Measurements from ENCODE around the gene PPIA.

Gene PPIA

GRCh38 chr7:44755698-44756627, 40.5 kb upstream of the PPIA start:
- H3K4me3 ChIP-seq (ENCODE audit: low read length in 2 of 2), result peak overlapping the region in 1 of 2 donors; percentile 35
- no peaks in the 10 kb centered on the region for H3K27me3 ChIP-seq (ENCODE audit: control insufficient read depth in 1 of 2, insufficient read depth in 2 of 2, low read length in 2 of 2)
- H3K36me3 ChIP-seq (ENCODE audit: control insufficient read depth in 2 of 2, insufficient read depth in 2 of 2, low read length in 2 of 2), result peaks cover 16 to 21% of the 10 kb centered on the region in 2 donors
- peak overlapping the region; percentile 37 for H3K27ac ChIP-seq (ENCODE audit: low read length)
- H3K9me3 ChIP-seq (ENCODE audit: control insufficient read depth in 2 of 2, low read length in 2 of 2), result no peaks in the 10 kb centered on the region
- peak overlapping the region; percentile 42 to 47 for H3K9ac ChIP-seq (ENCODE audit: low read length in 2 of 2)
- H3K4me1 ChIP-seq (ENCODE audit: control insufficient read depth, insufficient read depth, low read length), result peaks cover 36% of the 10 kb centered on the region

DNA sequence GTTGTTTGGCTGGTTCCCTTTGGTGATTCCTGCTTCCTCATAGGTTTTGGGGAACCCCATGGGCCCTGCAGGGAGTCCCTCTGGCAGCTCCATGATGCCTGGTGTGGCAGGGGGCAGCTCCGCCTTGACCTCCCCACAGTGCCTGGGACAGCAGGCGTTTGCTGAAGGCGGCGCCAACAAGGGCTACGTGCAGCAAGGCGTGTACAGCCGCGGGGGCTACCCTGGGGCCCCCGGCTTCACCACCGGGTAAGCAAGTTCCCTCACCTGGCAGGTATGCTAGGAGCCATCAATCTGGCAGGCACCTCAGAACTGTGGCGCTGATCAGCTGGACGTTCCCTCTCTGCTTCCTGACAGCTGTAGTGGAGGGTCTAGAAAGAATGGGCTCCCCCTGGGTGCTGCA, 39.6 kb upstream of the PPIA start:
- Histone ChIP-seq H3K36me3 (ENCODE audit: control insufficient read depth in 2 of 2, insufficient read depth in 2 of 2, low read length in 2 of 2) (peaks cover 16 to 25% of the 10 kb centered on the region in 2 donors), H3K27me3 (ENCODE audit: control insufficient read depth in 1 of 2, insufficient read depth in 2 of 2, low read length in 2 of 2) (no peaks in the 10 kb centered on the region), H3K4me1 (ENCODE audit: control insufficient read depth, insufficient read depth, low read length) (peaks cover 32% of the 10 kb centered on the region), H3K4me3 (ENCODE audit: low read length in 2 of 2) (peak overlapping the region in 1 of 2 donors; percentile 15), H3K9me3 (ENCODE audit: control insufficient read depth in 2 of 2, low read length in 2 of 2) (no peaks in the 10 kb centered on the region), H3K27ac (ENCODE audit: low read length) (no peak overlapping the region), H3K9ac (ENCODE audit: low read length in 2 of 2) (no peak overlapping the region)

DNA sequence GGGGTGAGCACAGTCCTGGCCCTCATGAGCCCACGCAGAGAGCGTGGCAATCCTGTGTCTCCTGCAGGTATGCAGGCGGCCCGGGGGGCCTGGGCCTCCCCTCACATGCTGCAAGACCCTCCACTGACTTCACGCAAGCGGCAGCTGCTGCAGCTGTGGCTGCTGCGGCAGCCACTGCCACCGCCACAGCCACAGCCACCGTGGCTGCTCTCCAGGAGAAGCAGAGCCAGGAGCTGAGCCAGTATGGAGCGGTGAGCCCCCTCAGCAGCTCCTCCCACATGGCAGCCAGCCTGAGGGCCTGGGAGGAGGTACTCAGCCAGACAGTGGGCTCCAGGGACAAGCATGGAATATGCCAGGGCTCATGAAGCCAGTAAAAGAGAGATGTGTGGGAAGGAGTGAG, 39.2 kb upstream of the PPIA start:
- no peak overlapping the region for H3K9ac ChIP-seq (ENCODE audit: low read length in 2 of 2)
- H3K27ac ChIP-seq (ENCODE audit: low read length), result no peak overlapping the region
- H3K27me3 ChIP-seq (ENCODE audit: control insufficient read depth in 1 of 2, insufficient read depth in 2 of 2, low read length in 2 of 2), result no peaks in the 10 kb centered on the region
- peaks cover 16 to 26% of the 10 kb centered on the region in 2 donors for H3K36me3 ChIP-seq (ENCODE audit: control insufficient read depth in 2 of 2, insufficient read depth in 2 of 2, low read length in 2 of 2)
- peaks cover 36% of the 10 kb centered on the region for H3K4me1 ChIP-seq (ENCODE audit: control insufficient read depth, insufficient read depth, low read length)
- H3K9me3 ChIP-seq (ENCODE audit: control insufficient read depth in 2 of 2, low read length in 2 of 2), result no peaks in the 10 kb centered on the region
- peak overlapping the region in 1 of 2 donors; percentile 15 for H3K4me3 ChIP-seq (ENCODE audit: low read length in 2 of 2)

GRCh38 chr7:44757739-44758138, 38.7 kb upstream of the PPIA start:
- peaks cover 17 to 28% of the 10 kb centered on the region in 2 donors for H3K36me3 ChIP-seq (ENCODE audit: control insufficient read depth in 2 of 2, insufficient read depth in 2 of 2, low read length in 2 of 2)
- no peaks in the 10 kb centered on the region for H3K9me3 ChIP-seq (ENCODE audit: control insufficient read depth in 2 of 2, low read length in 2 of 2)
- H3K4me3 ChIP-seq (ENCODE audit: low read length in 2 of 2), result no peak overlapping the region
- no peaks in the 10 kb centered on the region for H3K27me3 ChIP-seq (ENCODE audit: control insufficient read depth in 1 of 2, insufficient read depth in 2 of 2, low read length in 2 of 2)
- peaks cover 40% of the 10 kb centered on the region for H3K4me1 ChIP-seq (ENCODE audit: control insufficient read depth, insufficient read depth, low read length)
- no peak overlapping the region for H3K27ac ChIP-seq (ENCODE audit: low read length)
- no peak overlapping the region for H3K9ac ChIP-seq (ENCODE audit: low read length in 2 of 2)

GRCh38 chr7:44759246-44759645, 37.2 kb upstream of the PPIA start:
- peaks cover 26 to 41% of the 10 kb centered on the region in 2 donors for H3K36me3 ChIP-seq (ENCODE audit: control insufficient read depth in 2 of 2, insufficient read depth in 2 of 2, low read length in 2 of 2)
- H3K27ac ChIP-seq (ENCODE audit: low read length), result no peak overlapping the region
- H3K4me1 ChIP-seq (ENCODE audit: control insufficient read depth, insufficient read depth, low read length), result peaks cover 38% of the 10 kb centered on the region

GRCh38 chr7:44760034-44760580, 36.4 kb upstream of the PPIA start:
- H3K27me3 ChIP-seq (ENCODE audit: control insufficient read depth in 1 of 2, insufficient read depth in 2 of 2, low read length in 2 of 2), result no peaks in the 10 kb centered on the region
- no peaks in the 10 kb centered on the region for H3K9me3 ChIP-seq (ENCODE audit: control insufficient read depth in 2 of 2, low read length in 2 of 2)
- peaks cover 33% of the 10 kb centered on the region for H3K4me1 ChIP-seq (ENCODE audit: control insufficient read depth, insufficient read depth, low read length)
- H3K4me3 ChIP-seq (ENCODE audit: low read length in 2 of 2), result no peak overlapping the region
- no peak overlapping the region for H3K9ac ChIP-seq (ENCODE audit: low read length in 2 of 2)
- peaks cover 35 to 48% of the 10 kb centered on the region in 2 donors for H3K36me3 ChIP-seq (ENCODE audit: control insufficient read depth in 2 of 2, insufficient read depth in 2 of 2, low read length in 2 of 2)
- no peak overlapping the region for H3K27ac ChIP-seq (ENCODE audit: low read length)

More at GRCh38 chr7:44759246-44759645, 37.2 kb upstream of the PPIA start:
- Histone ChIP-seq H3K9me3 (ENCODE audit: control insufficient read depth in 2 of 2, low read length in 2 of 2) (no peaks in the 10 kb centered on the region), H3K9ac (ENCODE audit: low read length in 2 of 2) (no peak overlapping the region), H3K4me3 (ENCODE audit: low read length in 2 of 2) (no peak overlapping the region), H3K27me3 (ENCODE audit: control insufficient read depth in 1 of 2, insufficient read depth in 2 of 2, low read length in 2 of 2) (no peaks in the 10 kb centered on the region)

DNA sequence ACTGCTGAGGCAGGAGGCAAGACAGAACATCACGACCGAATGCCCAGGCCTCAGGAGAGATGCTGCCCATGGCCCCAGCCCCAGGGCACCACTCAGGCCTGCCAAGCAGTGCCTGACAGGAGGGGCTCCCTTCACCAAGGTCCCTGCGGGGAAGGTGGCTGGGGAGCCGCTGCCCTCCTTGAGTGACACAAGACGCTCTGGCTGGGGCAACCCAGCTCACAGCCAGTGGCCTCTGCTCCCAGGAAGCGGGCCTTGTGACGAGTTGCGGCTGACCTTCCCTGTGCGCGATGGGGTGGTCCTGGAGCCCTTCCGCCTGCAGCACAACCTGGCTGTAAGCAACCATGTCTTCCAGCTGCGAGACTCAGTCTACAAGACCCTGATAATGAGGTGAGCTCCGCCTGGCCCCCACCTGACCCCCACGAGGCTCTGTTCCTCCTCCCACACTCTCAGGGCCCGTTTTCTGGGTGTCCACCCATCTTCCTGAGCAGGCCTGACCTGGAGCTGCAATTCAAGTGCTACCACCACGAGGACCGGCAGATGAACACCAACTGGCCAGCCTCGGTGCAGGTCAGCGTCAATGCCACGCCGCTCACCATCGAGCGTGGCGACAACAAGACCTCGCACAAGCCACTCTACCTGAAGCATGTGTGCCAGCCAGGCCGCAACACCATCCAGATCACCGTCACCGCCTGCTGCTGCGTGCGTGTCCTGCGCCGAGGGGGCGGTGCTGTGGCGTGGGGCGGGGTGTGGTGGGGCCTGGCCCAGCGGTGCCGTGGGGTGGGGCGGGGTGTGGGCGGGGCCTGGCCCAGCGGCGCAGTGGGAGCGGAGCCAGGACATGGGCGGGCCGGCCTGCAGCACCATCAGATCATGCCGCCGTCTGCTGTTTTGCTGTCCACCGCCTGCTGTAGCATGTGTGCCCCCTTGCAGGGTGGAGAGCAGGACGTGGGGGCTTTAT, 35.0 kb upstream of the PPIA start:
- Histone ChIP-seq H3K4me3 (ENCODE audit: low read length in 2 of 2) (peak overlapping the region in 1 of 2 donors; percentile 35), H3K9me3 (ENCODE audit: control insufficient read depth in 2 of 2, low read length in 2 of 2) (no peaks in the 10 kb centered on the region), H3K27ac (ENCODE audit: low read length) (peak overlapping the region; percentile 41), H3K4me1 (ENCODE audit: control insufficient read depth, insufficient read depth, low read length) (peaks cover 19% of the 10 kb centered on the region), H3K9ac (ENCODE audit: low read length in 2 of 2) (no peak overlapping the region), H3K36me3 (ENCODE audit: control insufficient read depth in 2 of 2, insufficient read depth in 2 of 2, low read length in 2 of 2) (peaks cover 46 to 54% of the 10 kb centered on the region in 2 donors), H3K27me3 (ENCODE audit: control insufficient read depth in 1 of 2, insufficient read depth in 2 of 2, low read length in 2 of 2) (no peaks in the 10 kb centered on the region)

GRCh38 chr7:44762300-44762699, 34.2 kb upstream of the PPIA start:
- Histone ChIP-seq H3K9me3 (ENCODE audit: control insufficient read depth in 2 of 2, low read length in 2 of 2) (no peaks in the 10 kb centered on the region), H3K4me3 (ENCODE audit: low read length in 2 of 2) (peak overlapping the region in 1 of 2 donors; percentile 8), H3K4me1 (ENCODE audit: control insufficient read depth, insufficient read depth, low read length) (peaks cover 14% of the 10 kb centered on the region), H3K27ac (ENCODE audit: low read length) (peak overlapping the region; percentile 31), H3K9ac (ENCODE audit: low read length in 2 of 2) (no peak overlapping the region), H3K36me3 (ENCODE audit: control insufficient read depth in 2 of 2, insufficient read depth in 2 of 2, low read length in 2 of 2) (peaks cover 48 to 59% of the 10 kb centered on the region in 2 donors), H3K27me3 (ENCODE audit: control insufficient read depth in 1 of 2, insufficient read depth in 2 of 2, low read length in 2 of 2) (no peaks in the 10 kb centered on the region)

GRCh38 chr7:44762726-44763522, 33.6 kb upstream of the PPIA start:
- Histone ChIP-seq H3K4me3 (ENCODE audit: low read length in 2 of 2) (no peak overlapping the region), H3K36me3 (ENCODE audit: control insufficient read depth in 2 of 2, insufficient read depth in 2 of 2, low read length in 2 of 2) (peaks cover 46 to 62% of the 10 kb centered on the region in 2 donors), H3K27ac (ENCODE audit: low read length) (no peak overlapping the region), H3K9me3 (ENCODE audit: control insufficient read depth in 2 of 2, low read length in 2 of 2) (no peaks in the 10 kb centered on the region), H3K27me3 (ENCODE audit: control insufficient read depth in 1 of 2, insufficient read depth in 2 of 2, low read length in 2 of 2) (no peaks in the 10 kb centered on the region), H3K4me1 (ENCODE audit: control insufficient read depth, insufficient read depth, low read length) (peaks cover 18% of the 10 kb centered on the region), H3K9ac (ENCODE audit: low read length in 2 of 2) (no peak overlapping the region)
